Measurements from ENCODE around the gene MNAT1.

GRCh38 chr14:60789656-60790055, 55.1 kb downstream of the MNAT1 start:
- TF ChIP-seq RAD21 (conservative IDR thresholded peaks at IDR 0.05) (no peak), EZH2 (IDR thresholded peaks at IDR 0.05; ENCODE audit: borderline replicate concordance, insufficient read depth, low read length, poor library complexity, severe bottlenecking) (no peak), POLR2AphosphoS5 (IDR thresholded peaks at IDR 0.05) (no peak), EP300 (conservative IDR thresholded peaks at IDR 0.05; ENCODE audit: poor library complexity, severe bottlenecking) (no peak), CTCF (IDR thresholded peaks at IDR 0.05; ENCODE audit: poor library complexity, severe bottlenecking) (no peak), REST (IDR thresholded peaks at IDR 0.05; ENCODE audit: borderline replicate concordance) (no peak), TAF1 (IDR thresholded peaks at IDR 0.05; ENCODE audit: low read depth) (no peak)
